ENCODE results near the gene PTPRN2. TPM values are rescaled to one million over a fixed set of nuclear protein-coding genes. Genes with fewer than 3 reads are reported as not detected.

The PTPRN2 gene
- polyA plus RNA-seq, 1 of the 3 experiments (the other 2 are of a cell fraction), result 4.0 TPM

DNA sequence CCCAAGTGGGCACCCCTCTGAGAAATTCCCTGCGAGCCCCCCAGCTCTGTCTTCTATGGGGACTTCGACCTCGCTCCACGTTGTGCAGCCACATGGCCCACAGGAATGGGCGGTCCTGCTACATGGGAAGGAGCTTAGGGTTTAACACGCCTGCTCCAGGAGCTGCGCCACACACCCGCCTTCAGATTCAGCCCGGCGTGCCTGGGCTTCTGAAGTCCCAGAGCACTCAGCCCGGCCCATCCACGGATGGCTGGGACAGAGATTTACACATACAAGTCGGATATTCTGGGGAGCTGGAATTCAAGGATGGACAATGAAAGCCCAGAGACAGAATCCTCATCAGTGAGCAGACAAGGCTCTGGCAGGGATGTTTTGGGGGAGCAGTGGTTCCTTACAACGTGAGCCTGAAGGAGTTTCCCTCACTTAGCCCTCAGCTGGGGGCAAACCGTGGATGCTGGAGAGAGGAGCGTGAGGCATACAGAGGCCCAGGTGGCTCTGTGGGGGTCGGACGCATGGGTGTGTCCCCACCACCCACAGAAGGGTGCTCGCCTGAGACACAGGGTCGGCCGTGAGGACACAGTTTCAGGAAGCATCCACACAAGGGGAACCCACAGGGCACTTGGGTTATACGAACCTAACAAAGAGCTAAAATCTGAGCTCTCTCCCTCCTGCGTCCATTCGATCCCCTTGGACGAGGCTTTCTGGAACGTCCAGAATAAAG is 877.9 kb downstream of the PTPRN2 start:
- H3K9me2 ChIP-seq, result no peaks in the 10 kb centered on the region
- no peaks in the 10 kb centered on the region for H3K27me3 ChIP-seq (ENCODE audit: insufficient read depth)
- H3K9ac ChIP-seq, result no peak overlapping the region
- H3K4me3 ChIP-seq (ENCODE audit: low read depth in 2 of 2, low read length in 1 of 2), result no peak overlapping the region
- H3K9me3 ChIP-seq, result no peaks in the 10 kb centered on the region
- no peak overlapping the region for H3K27ac ChIP-seq (ENCODE audit: low read depth in 2 of 2, low read length in 1 of 2)
- TF ChIP-seq RXRA (IDR thresholded peaks at IDR 0.05; ENCODE audit: borderline replicate concordance, low read depth), result no peak
- no peak for TF ChIP-seq TAF1 (IDR thresholded peaks at IDR 0.05; ENCODE audit: borderline replicate concordance, low read depth, low read length)
- TF ChIP-seq, protein P1, sequence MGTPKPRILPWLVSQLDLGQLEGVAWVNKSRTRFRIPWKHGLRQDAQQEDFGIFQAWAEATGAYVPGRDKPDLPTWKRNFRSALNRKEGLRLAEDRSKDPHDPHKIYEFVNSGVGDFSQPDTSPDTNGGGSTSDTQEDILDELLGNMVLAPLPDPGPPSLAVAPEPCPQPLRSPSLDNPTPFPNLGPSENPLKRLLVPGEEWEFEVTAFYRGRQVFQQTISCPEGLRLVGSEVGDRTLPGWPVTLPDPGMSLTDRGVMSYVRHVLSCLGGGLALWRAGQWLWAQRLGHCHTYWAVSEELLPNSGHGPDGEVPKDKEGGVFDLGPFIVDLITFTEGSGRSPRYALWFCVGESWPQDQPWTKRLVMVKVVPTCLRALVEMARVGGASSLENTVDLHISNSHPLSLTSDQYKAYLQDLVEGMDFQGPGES (IDR thresholded peaks at IDR 0.05; ENCODE audit: low read depth, low read length), result no peak
- TF ChIP-seq SMC3 (IDR thresholded peaks at IDR 0.05; ENCODE audit: low read depth, low read length), result no peak
- TF ChIP-seq EP300 (IDR thresholded peaks at IDR 0.05; ENCODE audit: borderline replicate concordance in 1 of 2, low read depth in 1 of 2, low read length in 1 of 2), result no peak
- TF ChIP-seq NFIC (IDR thresholded peaks at IDR 0.05; ENCODE audit: borderline replicate concordance), result no peak
- no peak for TF ChIP-seq GABPA (IDR thresholded peaks at IDR 0.05; ENCODE audit: low read depth)
- no peak for TF ChIP-seq MEF2A (IDR thresholded peaks at IDR 0.05; ENCODE audit: borderline replicate concordance, low read depth)
- TF ChIP-seq, protein P2, sequence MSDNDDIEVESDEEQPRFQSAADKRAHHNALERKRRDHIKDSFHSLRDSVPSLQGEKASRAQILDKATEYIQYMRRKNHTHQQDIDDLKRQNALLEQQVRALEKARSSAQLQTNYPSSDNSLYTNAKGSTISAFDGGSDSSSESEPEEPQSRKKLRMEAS (IDR thresholded peaks at IDR 0.05; ENCODE audit: low read depth), result no peak
- no peak for TF ChIP-seq TEAD4 (IDR thresholded peaks at IDR 0.05; ENCODE audit: borderline replicate concordance, insufficient read depth)
- TF ChIP-seq, protein P3, sequence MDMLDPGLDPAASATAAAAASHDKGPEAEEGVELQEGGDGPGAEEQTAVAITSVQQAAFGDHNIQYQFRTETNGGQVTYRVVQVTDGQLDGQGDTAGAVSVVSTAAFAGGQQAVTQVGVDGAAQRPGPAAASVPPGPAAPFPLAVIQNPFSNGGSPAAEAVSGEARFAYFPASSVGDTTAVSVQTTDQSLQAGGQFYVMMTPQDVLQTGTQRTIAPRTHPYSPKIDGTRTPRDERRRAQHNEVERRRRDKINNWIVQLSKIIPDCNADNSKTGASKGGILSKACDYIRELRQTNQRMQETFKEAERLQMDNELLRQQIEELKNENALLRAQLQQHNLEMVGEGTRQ (IDR thresholded peaks at IDR 0.05; ENCODE audit: borderline replicate concordance, low read depth, low read length), result no peak
- no peak for TF ChIP-seq FOSL2 (IDR thresholded peaks at IDR 0.05; ENCODE audit: borderline replicate concordance, low read depth)
- no peak for TF ChIP-seq SIN3A (IDR thresholded peaks at IDR 0.05; ENCODE audit: borderline replicate concordance, low read depth, low read length)
- TF ChIP-seq, protein P4, sequence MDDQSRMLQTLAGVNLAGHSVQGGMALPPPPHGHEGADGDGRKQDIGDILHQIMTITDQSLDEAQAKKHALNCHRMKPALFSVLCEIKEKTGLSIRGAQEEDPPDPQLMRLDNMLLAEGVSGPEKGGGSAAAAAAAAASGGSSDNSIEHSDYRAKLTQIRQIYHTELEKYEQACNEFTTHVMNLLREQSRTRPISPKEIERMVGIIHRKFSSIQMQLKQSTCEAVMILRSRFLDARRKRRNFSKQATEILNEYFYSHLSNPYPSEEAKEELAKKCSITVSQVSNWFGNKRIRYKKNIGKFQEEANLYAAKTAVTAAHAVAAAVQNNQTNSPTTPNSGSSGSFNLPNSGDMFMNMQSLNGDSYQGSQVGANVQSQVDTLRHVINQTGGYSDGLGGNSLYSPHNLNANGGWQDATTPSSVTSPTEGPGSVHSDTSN (IDR thresholded peaks at IDR 0.05), result no peak
- TF ChIP-seq ELF1 (IDR thresholded peaks at IDR 0.05), result no peak
- no peak for TF ChIP-seq MXI1 (IDR thresholded peaks at IDR 0.05; ENCODE audit: low read depth, low read length)
- no peak for TF ChIP-seq FOXJ3 (CRISPR knock-in tag; IDR thresholded peaks at IDR 0.05)
- TF ChIP-seq CTCF (IDR thresholded peaks at IDR 0.05), result no peak
- no peak for TF ChIP-seq RCOR1 (IDR thresholded peaks at IDR 0.05; ENCODE audit: low read length)
- no peaks in the 10 kb centered on the region for H4K20me1 ChIP-seq (ENCODE audit: insufficient read depth)
- H3K36me3 ChIP-seq (replicated peaks in 1 of 2; ENCODE audit: control insufficient read depth in 1 of 2, insufficient read depth in 2 of 2, low read length in 1 of 2), result no peaks in the 10 kb centered on the region
- POLR2A ChIA-PET, result no interaction called here
- H3K4me1 ChIP-seq (ENCODE audit: control insufficient read depth in 1 of 2, insufficient read depth in 2 of 2, low read depth in 1 of 2, low read length in 1 of 2), result peaks cover 0 to 10% of the 10 kb centered on the region in 2 experiments; a peak in 1 of 4 replicates
- no peaks in the 10 kb centered on the region for H3K79me2 ChIP-seq (ENCODE audit: insufficient read depth)
- no peak for DNase-seq
- CTCF ChIA-PET, result interaction anchor here (0.7 to 2.7 kb wide), 2 partner anchors 19 to 136 kb away, joined by 3 to 10 read pairs; no protein-coding TSS in a partner anchor
- 61% methylated on average over 25 of the region's 26 CpGs for WGBS (ENCODE audit: low lambda C conversion rate)
- no peaks in the 10 kb centered on the region for H3F3A ChIP-seq (replicated peaks; ENCODE audit: insufficient read depth)
- H2AFZ ChIP-seq (ENCODE audit: low read depth), result no peak overlapping the region
- H3K4me2 ChIP-seq, result no peak overlapping the region
